Measurements from ENCODE around the gene DCDC2.

DCDC2 gene

DNA sequence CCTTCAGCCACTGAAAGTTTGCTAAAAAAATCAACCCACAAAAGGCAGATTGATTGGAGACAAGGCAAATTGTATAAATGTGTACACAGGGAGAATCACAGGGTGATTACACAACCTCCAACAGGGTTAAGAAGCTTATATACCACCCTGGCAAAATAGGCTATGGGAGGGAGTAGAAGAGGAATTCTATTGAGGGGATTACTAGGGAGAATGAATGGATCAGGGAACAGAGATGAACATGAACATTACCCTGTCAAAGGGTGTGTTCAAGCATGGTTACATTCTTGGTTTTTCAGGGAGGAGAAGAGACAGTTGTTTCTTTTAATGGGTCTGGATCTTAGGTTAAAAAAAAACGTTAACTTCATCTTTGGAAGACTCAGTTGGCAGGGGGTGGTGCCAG lies 39.8 kb upstream of the DCDC2 start:
- TF ChIP-seq, protein P1, sequence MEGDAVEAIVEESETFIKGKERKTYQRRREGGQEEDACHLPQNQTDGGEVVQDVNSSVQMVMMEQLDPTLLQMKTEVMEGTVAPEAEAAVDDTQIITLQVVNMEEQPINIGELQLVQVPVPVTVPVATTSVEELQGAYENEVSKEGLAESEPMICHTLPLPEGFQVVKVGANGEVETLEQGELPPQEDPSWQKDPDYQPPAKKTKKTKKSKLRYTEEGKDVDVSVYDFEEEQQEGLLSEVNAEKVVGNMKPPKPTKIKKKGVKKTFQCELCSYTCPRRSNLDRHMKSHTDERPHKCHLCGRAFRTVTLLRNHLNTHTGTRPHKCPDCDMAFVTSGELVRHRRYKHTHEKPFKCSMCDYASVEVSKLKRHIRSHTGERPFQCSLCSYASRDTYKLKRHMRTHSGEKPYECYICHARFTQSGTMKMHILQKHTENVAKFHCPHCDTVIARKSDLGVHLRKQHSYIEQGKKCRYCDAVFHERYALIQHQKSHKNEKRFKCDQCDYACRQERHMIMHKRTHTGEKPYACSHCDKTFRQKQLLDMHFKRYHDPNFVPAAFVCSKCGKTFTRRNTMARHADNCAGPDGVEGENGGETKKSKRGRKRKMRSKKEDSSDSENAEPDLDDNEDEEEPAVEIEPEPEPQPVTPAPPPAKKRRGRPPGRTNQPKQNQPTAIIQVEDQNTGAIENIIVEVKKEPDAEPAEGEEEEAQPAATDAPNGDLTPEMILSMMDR (IDR thresholded peaks at IDR 0.05; ENCODE audit: low read depth, low read length, missing control alignments), result no peak
- DNase-seq (ENCODE audit: low read depth), result no peak
- H3K4me3 ChIP-seq (ENCODE audit: low read depth, low read length), result no peak overlapping the region

DNA sequence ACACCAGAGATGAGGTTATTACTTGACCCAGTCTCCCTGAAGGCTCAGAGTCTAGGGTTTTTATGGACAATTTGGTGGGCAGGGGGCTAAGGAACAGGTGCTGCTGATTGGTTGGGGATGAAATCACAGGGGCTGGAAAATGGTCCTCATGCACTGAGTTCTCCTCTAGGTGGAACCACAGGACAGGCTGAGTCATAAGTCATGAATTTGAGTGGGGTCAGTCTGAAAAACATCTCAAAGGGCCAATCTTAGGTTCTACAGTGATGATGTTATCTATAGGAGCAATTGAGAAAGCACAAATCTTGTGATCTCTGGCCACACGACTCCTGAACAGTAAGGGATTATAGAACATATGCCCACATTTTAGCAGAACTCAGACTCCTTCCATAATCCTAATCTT lies 39.0 kb upstream of the DCDC2 start:
- DNase-seq (ENCODE audit: low read depth), result no peak
- TF ChIP-seq, protein P1 (IDR thresholded peaks at IDR 0.05; ENCODE audit: low read depth, low read length, missing control alignments), result no peak

DNA sequence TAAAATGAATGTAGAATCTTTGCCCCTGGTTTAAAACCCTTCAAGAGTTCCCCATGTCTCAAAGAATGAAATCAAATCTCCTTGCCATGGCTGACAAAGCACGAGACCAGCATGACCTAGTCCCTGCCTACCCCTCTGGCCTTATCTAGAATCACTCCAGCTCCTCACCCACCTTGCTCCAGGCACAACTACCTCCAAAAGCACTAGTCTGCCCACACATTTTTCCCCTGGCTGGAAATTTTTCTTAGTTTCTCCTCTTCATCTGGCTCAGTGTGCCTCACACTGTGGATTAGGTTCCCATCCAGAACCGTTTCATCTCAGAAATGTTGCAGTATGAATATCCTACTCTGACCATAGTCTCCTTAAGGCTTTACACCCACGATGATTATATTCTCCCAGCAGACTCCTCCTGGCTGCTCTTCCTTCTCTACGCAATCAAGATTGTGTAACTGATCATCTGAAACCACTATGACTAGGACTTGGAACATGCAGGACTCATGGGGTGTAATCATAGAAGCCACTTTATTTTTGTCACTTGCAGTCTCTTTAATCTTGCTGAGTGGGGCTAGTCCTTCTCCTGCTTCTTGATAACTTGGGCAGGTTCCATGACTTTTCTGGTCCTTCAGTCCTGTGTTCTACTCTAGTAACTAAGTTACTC lies 37.0 kb upstream of the DCDC2 start:
- no peak for DNase-seq (ENCODE audit: low read depth)
- TF ChIP-seq, protein P1 (IDR thresholded peaks at IDR 0.05; ENCODE audit: low read depth, low read length, missing control alignments), result no peak

More for the DNA sequence above, 39.0 kb upstream of the DCDC2 start:
- H3K4me3 ChIP-seq (ENCODE audit: low read depth, low read length), result no peak overlapping the region

GRCh38 chr6:24394061-24394779 lies 36.4 kb upstream of the DCDC2 start:
- TF ChIP-seq, protein P1 (IDR thresholded peaks at IDR 0.05; ENCODE audit: low read depth, low read length, missing control alignments), result no peak
- no peak overlapping the region for H3K4me3 ChIP-seq (ENCODE audit: low read depth, low read length)
- no peak for DNase-seq (ENCODE audit: low read depth)

More for the DNA sequence above, 37.0 kb upstream of the DCDC2 start:
- H3K4me3 ChIP-seq (ENCODE audit: low read depth, low read length), result no peak overlapping the region

DNA sequence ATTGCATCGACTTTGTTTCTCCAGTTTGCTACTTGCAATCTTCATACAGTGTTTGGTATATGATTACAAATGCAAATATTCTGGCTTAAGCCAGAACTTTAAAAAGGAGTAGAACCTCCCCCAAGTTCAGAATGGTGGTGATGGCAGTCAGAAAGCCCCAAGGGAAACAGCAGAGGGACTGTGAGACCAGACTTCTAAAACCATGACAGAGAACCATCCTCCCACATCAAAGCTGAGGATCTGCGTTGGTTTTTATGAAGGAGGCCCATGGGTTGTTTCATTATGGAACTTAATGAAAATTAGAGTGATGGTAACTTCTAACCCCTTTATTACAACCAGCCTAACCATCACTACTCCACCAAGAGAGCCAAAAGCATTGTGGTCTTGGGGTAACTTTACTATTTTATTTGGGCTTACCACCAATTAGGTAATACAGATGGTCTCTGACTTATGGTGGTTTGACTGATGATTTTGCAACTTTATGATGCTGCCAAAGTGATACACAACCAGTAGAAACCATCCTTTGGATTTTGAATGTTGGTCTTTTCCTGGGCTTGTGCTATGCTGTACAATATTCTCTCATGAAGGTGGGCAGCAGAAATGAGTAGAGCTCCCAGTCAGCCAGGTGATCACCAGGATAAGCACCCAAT lies 34.0 kb upstream of the DCDC2 start:
- DNase-seq (ENCODE audit: low read depth), result no peak
- H3K4me3 ChIP-seq (ENCODE audit: low read depth, low read length), result no peak overlapping the region
- TF ChIP-seq, protein P1 (IDR thresholded peaks at IDR 0.05; ENCODE audit: low read depth, low read length, missing control alignments), result no peak

DNA sequence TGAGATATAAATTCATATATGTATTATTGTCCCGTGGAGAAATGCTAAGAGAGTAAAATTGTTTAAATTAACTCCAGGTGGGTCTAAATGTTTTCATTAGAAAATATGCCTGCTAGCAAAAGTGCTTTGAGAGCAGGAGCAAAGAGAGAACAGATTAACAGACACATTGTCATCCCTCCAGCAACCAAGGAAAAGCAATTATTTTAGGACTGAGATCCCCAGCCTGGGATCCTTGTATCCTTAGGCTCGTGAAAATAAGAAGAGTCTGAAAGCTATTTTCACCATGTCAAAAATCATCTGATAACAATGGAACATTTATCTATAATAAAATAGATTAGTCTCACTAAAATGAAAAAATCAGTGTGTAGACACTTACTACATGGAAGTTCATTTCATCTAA lies 33.3 kb upstream of the DCDC2 start:
- no peak for DNase-seq (ENCODE audit: low read depth)
- TF ChIP-seq, protein P1 (IDR thresholded peaks at IDR 0.05; ENCODE audit: low read depth, low read length, missing control alignments), result no peak
- no peak overlapping the region for H3K4me3 ChIP-seq (ENCODE audit: low read depth, low read length)
